ENCODE results near the gene FOXRED2. TPM values are rescaled to one million over a fixed set of nuclear protein-coding genes. Genes with fewer than 3 reads are reported as not detected.

The FOXRED2 gene
- total RNA-seq (2014; rRNA removed; shearing (Covaris generic)), result 12.5 and 18.3 TPM in 2 replicates

GRCh38 chr22:36506637-36507517 is at the start of gene FOXRED2:
TSS of gene FOXRED2 (minus strand) at chr22:36507040. CDS start at chr22:36506422, 618 bp downstream.
- DNase-seq, result peak; percentile 99
- peaks cover 2% of the 10 kb centered on the region; the same call in 1 of the 2 replicates for H3K27me3 ChIP-seq (ENCODE audit: control insufficient read depth, insufficient read depth, low read length)
- H3K36me3 ChIP-seq (replicated peaks; ENCODE audit: control insufficient read depth, insufficient read depth, low read length), result peaks cover 12% of the 10 kb centered on the region
- peak within 1 kb of the TSS; percentile 52 for H3K4me3 ChIP-seq (ENCODE audit: insufficient read depth, low read depth, low read length)

GRCh38 chr22:36554098-36554497 is 47.3 kb upstream of the FOXRED2 start:
- H3K4me3 ChIP-seq (ENCODE audit: insufficient read depth, low read depth, low read length), result no peak overlapping the region
- DNase-seq, result no peak
- no peaks in the 10 kb centered on the region; the same call in 1 of the 2 replicates for H3K36me3 ChIP-seq (replicated peaks; ENCODE audit: control insufficient read depth, insufficient read depth, low read length)
- H3K27me3 ChIP-seq (ENCODE audit: control insufficient read depth, insufficient read depth, low read length), result no peaks in the 10 kb centered on the region

- no peak overlapping the region for H3K4me3 ChIP-seq (ENCODE audit: insufficient read depth, low read depth, low read length)
- no peaks in the 10 kb centered on the region for H3K27me3 ChIP-seq (ENCODE audit: control insufficient read depth, insufficient read depth, low read length)
- no peak for DNase-seq
- no peaks in the 10 kb centered on the region; the same call in 1 of the 2 replicates for H3K36me3 ChIP-seq (replicated peaks; ENCODE audit: control insufficient read depth, insufficient read depth, low read length)
These were observed 45.4 kb upstream of the FOXRED2 start for GRCh38 chr22:36552289-36552688.

GRCh38 chr22:36550701-36551495 is 44.1 kb upstream of the FOXRED2 start:
- no peaks in the 10 kb centered on the region for H3K27me3 ChIP-seq (ENCODE audit: control insufficient read depth, insufficient read depth, low read length)
- H3K36me3 ChIP-seq (replicated peaks; ENCODE audit: control insufficient read depth, insufficient read depth, low read length), result no peaks in the 10 kb centered on the region; the same call in 1 of the 2 replicates
- no peak for DNase-seq
- H3K4me3 ChIP-seq (ENCODE audit: insufficient read depth, low read depth, low read length), result no peak overlapping the region

GRCh38 chr22:36549033-36549432 is 42.2 kb upstream of the FOXRED2 start:
- DNase-seq, result no peak
- H3K27me3 ChIP-seq (ENCODE audit: control insufficient read depth, insufficient read depth, low read length), result no peaks in the 10 kb centered on the region
- H3K36me3 ChIP-seq (replicated peaks; ENCODE audit: control insufficient read depth, insufficient read depth, low read length), result no peaks in the 10 kb centered on the region; the same call in 1 of the 2 replicates
- no peak overlapping the region for H3K4me3 ChIP-seq (ENCODE audit: insufficient read depth, low read depth, low read length)

- Histone ChIP-seq H3K36me3 (replicated peaks; ENCODE audit: control insufficient read depth, insufficient read depth, low read length) (no peaks in the 10 kb centered on the region; the same call in 1 of the 2 replicates), H3K27me3 (ENCODE audit: control insufficient read depth, insufficient read depth, low read length) (no peaks in the 10 kb centered on the region), H3K4me3 (ENCODE audit: insufficient read depth, low read depth, low read length) (no peak overlapping the region)
- DNase-seq, result peak; percentile 38
These were observed 41.8 kb upstream of the FOXRED2 start for GRCh38 chr22:36548606-36549005.

- no peak overlapping the region for H3K4me3 ChIP-seq (ENCODE audit: insufficient read depth, low read depth, low read length)
- H3K27me3 ChIP-seq (ENCODE audit: control insufficient read depth, insufficient read depth, low read length), result no peaks in the 10 kb centered on the region
- no peaks in the 10 kb centered on the region for H3K36me3 ChIP-seq (replicated peaks; ENCODE audit: control insufficient read depth, insufficient read depth, low read length)
- no peak for DNase-seq
These were observed 40.1 kb upstream of the FOXRED2 start for GRCh38 chr22:36546932-36547331.

- no peaks in the 10 kb centered on the region for H3K27me3 ChIP-seq (ENCODE audit: control insufficient read depth, insufficient read depth, low read length)
- no peak overlapping the region for H3K4me3 ChIP-seq (ENCODE audit: insufficient read depth, low read depth, low read length)
- no peaks in the 10 kb centered on the region for H3K36me3 ChIP-seq (replicated peaks; ENCODE audit: control insufficient read depth, insufficient read depth, low read length)
- DNase-seq, result peak; percentile 92
These were observed 39.4 kb upstream of the FOXRED2 start for GRCh38 chr22:36546092-36546804.

- Histone ChIP-seq H3K27me3 (ENCODE audit: control insufficient read depth, insufficient read depth, low read length) (no peaks in the 10 kb centered on the region), H3K36me3 (replicated peaks; ENCODE audit: control insufficient read depth, insufficient read depth, low read length) (no peaks in the 10 kb centered on the region), H3K4me3 (ENCODE audit: insufficient read depth, low read depth, low read length) (no peak overlapping the region)
- no peak for DNase-seq
These were observed 37.3 kb upstream of the FOXRED2 start for GRCh38 chr22:36544107-36544620.

GRCh38 chr22:36541831-36542411 is 35.1 kb upstream of the FOXRED2 start:
- Histone ChIP-seq H3K36me3 (replicated peaks; ENCODE audit: control insufficient read depth, insufficient read depth, low read length) (no peaks in the 10 kb centered on the region), H3K27me3 (ENCODE audit: control insufficient read depth, insufficient read depth, low read length) (no peaks in the 10 kb centered on the region), H3K4me3 (ENCODE audit: insufficient read depth, low read depth, low read length) (no peak overlapping the region)
- no peak for DNase-seq

- Histone ChIP-seq H3K4me3 (ENCODE audit: insufficient read depth, low read depth, low read length) (no peak overlapping the region), H3K27me3 (ENCODE audit: control insufficient read depth, insufficient read depth, low read length) (no peaks in the 10 kb centered on the region), H3K36me3 (replicated peaks; ENCODE audit: control insufficient read depth, insufficient read depth, low read length) (no peaks in the 10 kb centered on the region)
- no peak for DNase-seq
These were observed 34.2 kb upstream of the FOXRED2 start for GRCh38 chr22:36540867-36541642.

GRCh38 chr22:36538529-36538928 is 31.7 kb upstream of the FOXRED2 start:
- DNase-seq, result no peak
- Histone ChIP-seq H3K36me3 (replicated peaks; ENCODE audit: control insufficient read depth, insufficient read depth, low read length) (no peaks in the 10 kb centered on the region), H3K27me3 (ENCODE audit: control insufficient read depth, insufficient read depth, low read length) (no peaks in the 10 kb centered on the region), H3K4me3 (ENCODE audit: insufficient read depth, low read depth, low read length) (no peak overlapping the region)

- Histone ChIP-seq H3K27me3 (ENCODE audit: control insufficient read depth, insufficient read depth, low read length) (no peaks in the 10 kb centered on the region), H3K4me3 (ENCODE audit: insufficient read depth, low read depth, low read length) (no peak overlapping the region), H3K36me3 (replicated peaks; ENCODE audit: control insufficient read depth, insufficient read depth, low read length) (no peaks in the 10 kb centered on the region)
- DNase-seq, result no peak
These were observed 29.9 kb upstream of the FOXRED2 start for GRCh38 chr22:36536717-36537116.
